ENCODE measurements around the gene ELOVL6.

DNA sequence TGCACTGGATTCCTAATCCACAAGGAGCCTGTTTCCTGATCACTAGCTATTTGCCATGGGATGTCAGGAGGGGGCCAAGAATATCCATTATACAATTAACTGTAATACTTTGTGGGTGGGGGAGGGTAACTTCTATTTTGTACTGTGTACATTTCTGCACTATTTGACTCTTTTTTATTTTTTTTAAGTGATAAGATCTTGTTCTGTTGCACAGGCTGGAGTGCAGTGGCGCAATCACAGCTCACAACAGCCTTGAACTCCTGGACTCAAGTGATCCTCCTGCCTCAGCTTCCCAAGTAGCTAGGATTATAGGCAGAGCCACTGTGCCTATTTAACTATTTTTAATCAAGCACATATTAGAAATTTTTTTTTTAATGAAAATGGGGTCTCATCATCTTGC lies 134.1 kb downstream of the ELOVL6 start:
- no peak for TF ChIP-seq CTCF (IDR thresholded peaks at IDR 0.05 in 2 of 3, conservative IDR thresholded peaks at IDR 0.05 in 1 of 3; ENCODE audit: insufficient read depth in 2 of 3, low read depth in 1 of 3, low read length in 3 of 3)
- TF ChIP-seq CUX1 (CRISPR knock-in tag; IDR thresholded peaks at IDR 0.05): no peak
- no peak for TF ChIP-seq EZH2 (IDR thresholded peaks at IDR 0.05; ENCODE audit: borderline replicate concordance, low read depth, low read length)
- no peak for TF ChIP-seq BACH1 (tag; IDR thresholded peaks at IDR 0.05)
- TF ChIP-seq CSDE1 (IDR thresholded peaks at IDR 0.05): no peak
- no peak for TF ChIP-seq DIDO1 (tag; IDR thresholded peaks at IDR 0.05; ENCODE audit: low read depth)
- no peak for TF ChIP-seq PBX2 (CRISPR knock-in tag; IDR thresholded peaks at IDR 0.05; ENCODE audit: low read depth)
- no peak for TF ChIP-seq PBX2 (tag; conservative IDR thresholded peaks at IDR 0.05; ENCODE audit: low read depth)
- no peak for TF ChIP-seq POLR2A (conservative IDR thresholded peaks at IDR 0.05)
- TF ChIP-seq RBM39 (optimal IDR thresholded peaks at IDR 0.05; ENCODE audit: low read depth, low read length): no peak
- no peak for TF ChIP-seq ZBTB17 (CRISPR knock-in tag; IDR thresholded peaks at IDR 0.05)
- no peak for TF ChIP-seq JUND (IDR thresholded peaks at IDR 0.05; ENCODE audit: borderline replicate concordance, low read depth, low read length)
- TF ChIP-seq JUND (tag; IDR thresholded peaks at IDR 0.05; ENCODE audit: borderline replicate concordance, low read depth, low read length): no peak
- no peak for TF ChIP-seq ZFX (CRISPR knock-in tag; IDR thresholded peaks at IDR 0.05)
- no peak for TF ChIP-seq CBX8 (IDR thresholded peaks at IDR 0.05; ENCODE audit: borderline replicate concordance, extremely low read depth, low read depth, low read length, poor library complexity, severe bottlenecking)
